ENCODE results near the gene ISG20L2.

DNA sequence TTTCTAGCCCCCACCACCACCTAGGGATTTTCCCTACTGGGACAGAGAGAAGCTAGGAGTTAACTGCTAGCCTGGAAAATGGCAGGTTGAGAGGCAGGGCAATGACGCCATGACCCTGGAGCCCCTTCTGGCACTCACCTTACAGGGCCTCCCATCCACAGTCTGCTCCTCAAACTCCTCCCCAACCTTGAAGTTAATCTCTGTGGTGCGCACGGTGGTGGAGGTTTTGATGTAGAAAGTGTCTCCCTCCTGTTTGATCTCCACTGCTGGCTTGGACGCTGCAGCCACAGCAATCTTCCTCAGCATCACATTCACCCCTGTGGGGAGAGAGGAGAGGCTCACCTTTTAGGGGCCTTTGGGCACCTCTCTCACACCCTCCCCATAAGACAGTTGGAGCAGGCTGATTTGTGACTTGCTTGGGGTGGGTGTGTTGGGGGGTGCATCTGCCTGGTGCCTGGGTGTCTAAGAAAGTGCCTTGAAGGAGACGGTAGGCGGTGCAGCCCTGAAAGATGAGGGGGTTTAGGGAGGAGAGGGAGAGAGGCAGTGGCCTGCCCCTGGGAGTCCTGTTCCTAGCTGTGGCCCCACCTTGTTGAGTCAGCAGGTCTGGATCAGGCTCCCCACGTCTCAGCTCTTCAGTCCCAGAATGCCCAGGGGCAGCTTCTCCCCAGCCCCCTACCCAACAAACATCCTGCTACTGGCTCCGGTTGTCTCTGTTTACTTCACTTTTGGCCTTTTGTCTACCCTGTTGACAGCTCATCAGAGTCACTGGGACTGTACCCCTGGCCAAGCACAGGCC is 27.6 kb downstream of the ISG20L2 start:
- TF ChIP-seq, protein P1, sequence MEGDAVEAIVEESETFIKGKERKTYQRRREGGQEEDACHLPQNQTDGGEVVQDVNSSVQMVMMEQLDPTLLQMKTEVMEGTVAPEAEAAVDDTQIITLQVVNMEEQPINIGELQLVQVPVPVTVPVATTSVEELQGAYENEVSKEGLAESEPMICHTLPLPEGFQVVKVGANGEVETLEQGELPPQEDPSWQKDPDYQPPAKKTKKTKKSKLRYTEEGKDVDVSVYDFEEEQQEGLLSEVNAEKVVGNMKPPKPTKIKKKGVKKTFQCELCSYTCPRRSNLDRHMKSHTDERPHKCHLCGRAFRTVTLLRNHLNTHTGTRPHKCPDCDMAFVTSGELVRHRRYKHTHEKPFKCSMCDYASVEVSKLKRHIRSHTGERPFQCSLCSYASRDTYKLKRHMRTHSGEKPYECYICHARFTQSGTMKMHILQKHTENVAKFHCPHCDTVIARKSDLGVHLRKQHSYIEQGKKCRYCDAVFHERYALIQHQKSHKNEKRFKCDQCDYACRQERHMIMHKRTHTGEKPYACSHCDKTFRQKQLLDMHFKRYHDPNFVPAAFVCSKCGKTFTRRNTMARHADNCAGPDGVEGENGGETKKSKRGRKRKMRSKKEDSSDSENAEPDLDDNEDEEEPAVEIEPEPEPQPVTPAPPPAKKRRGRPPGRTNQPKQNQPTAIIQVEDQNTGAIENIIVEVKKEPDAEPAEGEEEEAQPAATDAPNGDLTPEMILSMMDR (conservative IDR thresholded peaks at IDR 0.05; ENCODE audit: low read depth in 2 of 2) = no peak
- TF ChIP-seq, protein P2, sequence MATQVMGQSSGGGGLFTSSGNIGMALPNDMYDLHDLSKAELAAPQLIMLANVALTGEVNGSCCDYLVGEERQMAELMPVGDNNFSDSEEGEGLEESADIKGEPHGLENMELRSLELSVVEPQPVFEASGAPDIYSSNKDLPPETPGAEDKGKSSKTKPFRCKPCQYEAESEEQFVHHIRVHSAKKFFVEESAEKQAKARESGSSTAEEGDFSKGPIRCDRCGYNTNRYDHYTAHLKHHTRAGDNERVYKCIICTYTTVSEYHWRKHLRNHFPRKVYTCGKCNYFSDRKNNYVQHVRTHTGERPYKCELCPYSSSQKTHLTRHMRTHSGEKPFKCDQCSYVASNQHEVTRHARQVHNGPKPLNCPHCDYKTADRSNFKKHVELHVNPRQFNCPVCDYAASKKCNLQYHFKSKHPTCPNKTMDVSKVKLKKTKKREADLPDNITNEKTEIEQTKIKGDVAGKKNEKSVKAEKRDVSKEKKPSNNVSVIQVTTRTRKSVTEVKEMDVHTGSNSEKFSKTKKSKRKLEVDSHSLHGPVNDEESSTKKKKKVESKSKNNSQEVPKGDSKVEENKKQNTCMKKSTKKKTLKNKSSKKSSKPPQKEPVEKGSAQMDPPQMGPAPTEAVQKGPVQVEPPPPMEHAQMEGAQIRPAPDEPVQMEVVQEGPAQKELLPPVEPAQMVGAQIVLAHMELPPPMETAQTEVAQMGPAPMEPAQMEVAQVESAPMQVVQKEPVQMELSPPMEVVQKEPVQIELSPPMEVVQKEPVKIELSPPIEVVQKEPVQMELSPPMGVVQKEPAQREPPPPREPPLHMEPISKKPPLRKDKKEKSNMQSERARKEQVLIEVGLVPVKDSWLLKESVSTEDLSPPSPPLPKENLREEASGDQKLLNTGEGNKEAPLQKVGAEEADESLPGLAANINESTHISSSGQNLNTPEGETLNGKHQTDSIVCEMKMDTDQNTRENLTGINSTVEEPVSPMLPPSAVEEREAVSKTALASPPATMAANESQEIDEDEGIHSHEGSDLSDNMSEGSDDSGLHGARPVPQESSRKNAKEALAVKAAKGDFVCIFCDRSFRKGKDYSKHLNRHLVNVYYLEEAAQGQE (IDR thresholded peaks at IDR 0.05; ENCODE audit: unreplicated experiment) = no peak
- TF ChIP-seq EZH2phosphoT487 (IDR thresholded peaks at IDR 0.05; ENCODE audit: unreplicated experiment) (no peak), POLR2AphosphoS5 (IDR thresholded peaks at IDR 0.05; ENCODE audit: low read depth) (no peak)

All from GM23338 (cell line).